GM21367 (cell line): Measurements from ENCODE around the gene MLYCD.
A peak's percentile ranks its signal among the peaks of the same experiment; 100 is the strongest.

Experiments used
- ATAC-seq: cut with Tn5 transposase; IDR thresholded peaks from one replicate; pipeline ENCODE4 v1.9.1; 2021; ENCODE audit not compliant: unreplicated experiment

MLYCD gene

GRCh38 chr16:83899272-83899897 lies 470 bp downstream of the MLYCD start:
- ATAC-seq = peak; percentile 45

DNA sequence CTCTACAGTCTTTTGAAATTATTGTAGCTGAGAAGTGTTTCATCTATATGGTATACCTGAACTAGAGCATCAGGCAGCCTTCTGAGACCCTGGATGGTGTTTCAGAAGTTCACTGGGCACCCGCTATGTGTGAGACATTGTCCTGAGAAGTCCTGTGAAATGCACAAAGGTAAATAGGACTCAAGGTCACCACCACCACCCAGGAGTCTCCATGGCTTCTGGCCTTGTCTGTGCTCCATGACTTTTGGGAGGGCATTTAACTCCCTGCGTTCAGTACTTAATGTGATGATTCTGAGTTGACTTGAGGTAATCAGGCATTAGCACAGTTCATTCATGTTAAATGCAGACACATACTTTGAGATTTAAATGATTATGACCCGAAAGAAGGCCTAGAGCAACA lies 1.1 kb downstream of the MLYCD start:
- ATAC-seq = no peak

DNA sequence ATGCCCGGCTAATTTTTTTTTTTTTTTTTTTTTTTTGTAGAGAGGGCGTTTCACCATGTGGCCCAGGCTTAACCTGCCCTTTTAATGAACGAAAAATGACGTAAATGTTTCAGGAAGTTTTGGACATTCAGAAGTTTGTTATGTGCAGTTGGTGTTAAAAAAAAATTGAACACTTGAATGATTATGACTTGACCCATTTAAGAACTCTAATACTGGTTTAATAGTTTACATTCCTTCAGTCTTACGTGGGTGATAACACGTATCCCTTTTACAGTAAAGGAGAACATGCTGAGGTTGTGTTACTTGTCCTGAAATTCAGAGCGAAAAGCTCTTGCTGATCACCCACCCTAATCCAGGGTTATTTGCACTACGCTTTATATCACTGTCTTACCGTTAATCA lies 1.7 kb downstream of the MLYCD start:
- ATAC-seq = no peak

DNA sequence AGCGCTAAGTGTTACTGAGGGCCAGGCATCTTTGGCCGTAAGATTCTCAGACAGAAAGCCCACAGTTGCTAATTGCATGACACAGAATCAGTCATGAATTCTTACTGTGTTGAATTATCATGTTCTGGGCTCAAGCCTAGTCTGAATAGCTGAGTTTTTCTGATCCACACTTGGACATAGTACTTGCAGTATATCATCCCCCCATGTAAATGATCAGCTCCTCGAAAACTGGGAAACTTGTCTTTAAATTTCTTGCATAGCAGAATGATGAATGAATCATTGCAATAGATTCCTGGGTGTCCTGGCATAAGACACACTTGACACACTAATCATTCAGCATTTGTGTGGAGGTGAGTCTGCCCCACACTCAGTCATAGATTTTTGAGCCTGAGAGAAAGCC lies 2.2 kb downstream of the MLYCD start:
- ATAC-seq = no peak

- no peak for ATAC-seq
Observed at GRCh38 chr16:83903751-83904150, 4.8 kb downstream of the MLYCD start.

DNA sequence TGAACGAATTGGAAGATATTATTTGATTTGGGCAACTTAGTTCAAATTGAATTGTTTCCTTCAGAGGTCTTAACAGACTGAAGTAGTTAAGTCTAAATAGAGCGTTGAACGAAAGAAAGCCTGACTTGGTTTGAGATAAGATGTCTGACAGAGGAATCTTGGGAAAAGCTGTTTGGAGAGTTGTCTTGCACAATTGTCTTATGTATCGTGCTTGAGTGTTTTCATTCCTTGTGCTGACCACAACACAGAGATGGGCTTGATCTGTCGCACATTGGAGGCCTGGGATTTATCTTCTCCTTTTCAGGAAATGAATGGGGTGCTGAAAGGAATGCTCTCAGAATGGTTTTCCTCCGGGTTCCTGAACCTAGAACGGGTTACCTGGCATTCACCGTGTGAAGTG lies 7.8 kb downstream of the MLYCD start:
- ATAC-seq = no peak

DNA sequence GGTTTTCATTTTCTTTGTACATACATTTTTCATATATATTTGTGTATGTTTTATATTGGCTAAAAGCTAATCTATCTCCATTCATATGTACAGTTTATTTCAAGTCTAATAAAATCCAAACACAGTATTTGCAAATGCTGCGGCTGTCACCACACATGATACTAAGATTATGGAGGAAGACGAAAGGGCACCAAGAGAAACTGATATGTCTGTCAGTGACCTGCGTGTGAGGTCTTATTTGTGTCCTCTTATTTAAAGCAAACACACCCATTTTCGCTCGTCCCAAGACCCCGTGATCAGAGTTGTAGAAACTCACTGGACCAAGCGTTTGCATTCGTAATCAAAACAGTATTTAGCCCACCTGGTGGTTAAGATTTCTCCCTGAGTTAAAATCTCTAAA lies 8.2 kb downstream of the MLYCD start:
- ATAC-seq = no peak

DNA sequence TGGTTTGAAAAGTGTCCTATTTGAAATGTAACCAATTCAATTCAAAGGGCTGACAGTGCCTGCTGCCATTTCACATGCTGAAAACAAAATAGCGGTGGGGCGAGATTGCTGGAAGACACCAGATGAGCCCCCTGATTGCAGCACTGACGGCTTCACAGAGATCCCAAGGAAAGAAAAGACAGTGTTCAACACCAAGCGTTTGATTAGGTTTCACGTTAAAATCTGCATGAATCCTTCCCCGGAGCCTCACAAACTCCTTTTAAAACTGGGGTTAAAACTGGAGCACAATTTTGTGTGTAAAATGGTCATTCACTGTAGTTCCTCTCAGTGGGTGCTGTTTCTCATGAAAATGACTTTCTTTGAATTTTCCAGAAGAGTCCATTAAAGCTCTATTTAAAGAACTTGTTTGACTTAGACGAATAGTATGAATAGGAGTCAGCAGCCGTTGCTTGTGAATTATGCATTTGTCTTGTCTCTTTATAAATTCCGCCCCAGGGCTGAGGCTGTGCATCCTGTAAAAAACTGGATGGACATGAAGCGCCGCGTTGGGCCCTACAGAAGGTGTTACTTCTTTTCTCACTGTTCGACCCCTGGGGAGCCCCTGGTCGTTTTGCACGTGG lies 8.8 kb downstream of the MLYCD start:
- no peak for ATAC-seq

DNA sequence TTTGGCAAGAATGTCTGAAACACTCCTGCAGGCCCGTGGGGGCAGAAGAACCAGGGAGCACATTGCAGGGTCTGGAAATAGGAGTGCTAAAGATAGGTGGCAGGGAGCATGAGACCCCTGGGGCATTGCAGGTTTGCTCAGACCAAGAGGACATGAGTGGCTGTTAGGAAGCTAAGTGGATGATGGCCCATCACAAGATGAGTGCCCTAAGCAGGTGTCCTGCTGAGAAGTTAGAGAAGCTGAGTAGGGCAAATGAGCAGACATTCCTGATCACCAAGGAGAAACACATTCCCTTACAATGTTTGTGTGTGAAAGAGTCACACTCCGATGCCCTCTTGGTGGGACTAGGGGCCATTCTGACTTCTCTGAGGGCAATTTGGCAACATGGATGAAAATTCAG lies 9.9 kb downstream of the MLYCD start:
- no peak for ATAC-seq

DNA sequence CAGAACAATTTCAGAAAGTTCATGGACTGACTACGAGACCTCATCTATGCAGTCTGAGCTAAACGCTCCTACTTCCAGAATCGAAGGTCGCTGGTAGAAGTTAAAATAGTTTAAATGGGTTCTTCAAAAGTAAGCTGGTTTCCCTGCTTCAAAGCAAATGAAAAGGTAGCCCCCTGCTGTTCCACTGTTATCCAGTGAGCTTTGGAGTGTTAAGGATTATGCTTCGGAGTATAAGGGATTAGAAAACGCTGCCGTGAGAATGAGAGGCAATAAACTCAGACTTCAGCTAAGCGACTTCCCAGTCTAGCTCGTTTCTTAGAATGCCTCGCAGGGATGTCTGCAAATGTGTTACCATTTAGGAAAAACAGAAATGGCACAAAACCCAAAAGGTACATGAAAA lies 12.4 kb downstream of the MLYCD start:
- no peak for ATAC-seq

DNA sequence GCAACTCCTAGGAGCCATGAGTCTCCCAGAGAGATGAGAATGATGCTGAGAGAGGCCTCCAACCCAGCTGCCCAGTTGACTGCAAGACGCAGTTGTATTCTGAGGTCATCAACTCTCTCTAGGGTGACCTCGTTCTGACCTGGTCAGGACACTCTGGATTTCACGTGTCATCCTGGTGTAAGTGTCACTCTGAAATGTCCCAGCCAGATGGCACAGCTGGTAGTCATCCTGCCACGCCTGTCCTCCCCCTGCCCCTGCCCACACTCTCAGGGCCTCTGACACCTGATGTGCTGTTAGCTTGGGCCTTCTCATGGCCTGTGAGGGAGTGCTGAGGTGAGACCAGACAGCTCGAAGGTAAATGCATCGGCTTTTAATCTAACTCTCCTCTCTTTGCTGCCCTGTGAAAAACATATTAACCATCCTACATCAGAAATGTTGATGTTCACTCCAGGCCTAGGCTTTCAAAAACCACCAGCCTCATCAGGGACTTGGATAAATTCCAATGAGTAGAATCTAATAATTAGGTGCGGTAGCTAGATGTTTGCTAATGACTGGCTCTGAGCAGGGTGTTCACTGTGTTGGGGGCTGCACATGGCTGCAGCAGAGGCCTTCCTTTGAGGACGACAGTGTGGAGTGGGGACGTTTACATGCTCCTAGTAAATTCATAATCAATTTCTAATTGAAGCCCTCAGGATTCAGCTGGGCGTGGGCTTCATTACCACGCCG lies 13.8 kb downstream of the MLYCD start:
- ATAC-seq = no peak

DNA sequence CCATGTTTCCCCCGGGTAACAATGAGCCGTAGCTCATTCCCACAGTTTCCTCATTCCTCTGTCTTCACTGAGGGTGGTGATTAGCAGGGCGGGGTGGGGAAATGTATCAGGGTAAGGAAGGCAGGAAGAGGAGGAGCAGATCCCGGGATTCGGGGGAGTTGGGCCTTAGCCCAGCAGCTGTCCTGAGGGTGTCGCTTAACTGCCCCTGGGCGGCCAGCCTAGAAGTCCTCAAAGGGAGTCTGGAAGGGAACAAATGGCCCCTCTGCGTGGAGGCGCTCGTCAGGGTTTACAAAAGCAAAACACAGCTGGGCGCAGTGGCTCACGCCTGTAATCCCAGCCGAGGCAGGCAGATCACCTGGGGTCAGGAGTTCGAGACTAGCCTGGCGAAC lies 14.3 kb downstream of the MLYCD start:
- no peak for ATAC-seq

GRCh38 chr16:83914091-83914710 lies 15.3 kb downstream of the MLYCD start:
- no peak for ATAC-seq

GRCh38 chr16:83915081-83915480 lies 16.2 kb downstream of the MLYCD start:
- ATAC-seq = no peak

- ATAC-seq = no peak
Observed at GRCh38 chr16:83915491-83915890, 16.6 kb downstream of the MLYCD start.

GRCh38 chr16:83917152-83918120 lies 18.5 kb downstream of the MLYCD start:
- no peak for ATAC-seq

GRCh38 chr16:83920894-83921491 lies 22.1 kb downstream of the MLYCD start:
- ATAC-seq = no peak

GRCh38 chr16:83923581-83924365 lies 24.9 kb downstream of the MLYCD start:
- no peak for ATAC-seq

GRCh38 chr16:83924686-83925085 lies 25.8 kb downstream of the MLYCD start:
- no peak for ATAC-seq
